Liver (tissue), 9 donors: ENCODE measurements around the gene NR6A1. TPM values are rescaled to one million over a fixed set of nuclear protein-coding genes. Genes with fewer than 3 reads are reported as not detected.

Experiments
- DNase-seq: peaks from one replicate; pipeline ENCODE4 v3.0.0-alpha.2; 2017; ENCODE audit warnings: low spot score
- H3K27ac ChIP-seq, 2 donors: one replicate each; pipeline ENCODE4 v1.7.0; 2013; ENCODE audit warnings: inconsistent platforms in 2 of 2, low read length in 2 of 2, control low read depth in 1 of 2, low read depth in 1 of 2, mild to moderate bottlenecking in 1 of 2
- H3K27me3 ChIP-seq, 4 donors: one replicate each; pipeline versions ENCODE4 v1.6.1 to v1.7.0; 2013; ENCODE audit warnings: low read length in 3 of 4, inconsistent platforms in 1 of 4, mild to moderate bottlenecking in 1 of 4, moderate library complexity in 1 of 4; ENCODE audit not compliant: control insufficient read depth in 4 of 4, insufficient read depth in 4 of 4
- H3K36me3 ChIP-seq, 4 donors: one replicate each; pipeline versions ENCODE4 v1.6.1 to v1.7.0; 2013; ENCODE audit warnings: low read length in 3 of 4, mild to moderate bottlenecking in 3 of 4, low read depth in 1 of 4, moderate library complexity in 1 of 4; ENCODE audit not compliant: control insufficient read depth in 4 of 4, insufficient read depth in 3 of 4
- H3K4me1 ChIP-seq, 4 donors: one replicate each; pipeline versions ENCODE4 v1.6.1 to v1.7.0; 2013; ENCODE audit warnings: low read length in 3 of 4, mild to moderate bottlenecking in 3 of 4, moderate library complexity in 1 of 4; ENCODE audit not compliant: control insufficient read depth in 4 of 4, insufficient read depth in 4 of 4
- H3K4me3 ChIP-seq, 3 donors: one replicate each; pipeline versions ENCODE4 v1.6.1 to v1.7.0; 2013; ENCODE audit warnings: low read length in 3 of 3, control low read depth in 1 of 3, low read depth in 1 of 3, mild to moderate bottlenecking in 1 of 3
- H3K9ac ChIP-seq, 2 donors: one replicate each; pipeline ENCODE4 v1.7.0; 2013; ENCODE audit warnings: low read length in 2 of 2, mild to moderate bottlenecking in 2 of 2, moderate library complexity in 2 of 2, control low read depth in 1 of 2, low read depth in 1 of 2
- H3K9me3 ChIP-seq, 4 donors: one replicate each; pipeline versions ENCODE4 v1.6.1 to v1.7.0; 2013; ENCODE audit warnings: low read length in 3 of 4; ENCODE audit not compliant: control insufficient read depth in 4 of 4
- EGR1 ChIP-seq, 2 donors: IDR thresholded peaks; 2 replicates each; pipeline ENCODE4 v1.6.1; 2016 to 2018; ENCODE audit warnings: antibody characterized with exemption in 2 of 2, low read depth in 2 of 2
- FOXA1 ChIP-seq: IDR thresholded peaks from 2 replicates; pipeline ENCODE4 v1.6.1; 2016; ENCODE audit warnings: antibody characterized with exemption
- FOXA2 ChIP-seq: IDR thresholded peaks from 2 replicates; pipeline ENCODE4 v1.6.1; 2016; ENCODE audit warnings: antibody characterized with exemption
- GABPA ChIP-seq, 2 donors: IDR thresholded peaks in 1 of 2; conservative IDR thresholded peaks in 1 of 2; 2 replicates each; pipeline ENCODE4 v1.6.1; 2016; ENCODE audit warnings: antibody characterized with exemption in 2 of 2, mild to moderate bottlenecking in 1 of 2, moderate library complexity in 1 of 2
- HNF4A ChIP-seq, 2 donors: conservative IDR thresholded peaks; 2 replicates each; pipeline ENCODE4 v1.6.1; 2016; ENCODE audit warnings: antibody characterized with exemption in 2 of 2, mild to moderate bottlenecking in 2 of 2
- HNF4G ChIP-seq: IDR thresholded peaks from 2 replicates; pipeline ENCODE4 v1.6.1; 2016; ENCODE audit warnings: antibody characterized with exemption
- JUND ChIP-seq, 2 donors: IDR thresholded peaks; 2 replicates each; pipeline ENCODE4 v1.6.1; 2016; ENCODE audit warnings: antibody characterized with exemption in 2 of 2
- NR2F2 ChIP-seq: IDR thresholded peaks from 2 replicates; pipeline ENCODE4 v1.6.1; 2016; ENCODE audit warnings: antibody characterized with exemption
- RAD21 ChIP-seq, 2 donors: IDR thresholded peaks; 2 replicates each; pipeline ENCODE4 v1.6.1; 2016; ENCODE audit warnings: antibody characterized with exemption in 2 of 2, mild to moderate bottlenecking in 2 of 2
- RXRA ChIP-seq, 2 donors: IDR thresholded peaks; 2 replicates each; pipeline ENCODE4 v1.6.1; 2017 to 2018; ENCODE audit warnings: antibody characterized with exemption in 2 of 2, mild to moderate bottlenecking in 1 of 2
- SP1 ChIP-seq: IDR thresholded peaks from 2 replicates; pipeline ENCODE4 v1.6.1; 2018; ENCODE audit warnings: antibody characterized with exemption, mild to moderate bottlenecking
- TAF1 ChIP-seq: conservative IDR thresholded peaks from 2 replicates; pipeline ENCODE4 v1.6.1; 2016; ENCODE audit warnings: antibody characterized with exemption, mild to moderate bottlenecking
- YY1 ChIP-seq: IDR thresholded peaks from 2 replicates; pipeline ENCODE4 v1.6.1; 2016; ENCODE audit warnings: antibody characterized with exemption, mild to moderate bottlenecking
- WGBS: extraction: QIAGEN DNeasy Blood & Tissue Kit; methylation state at CpG from one replicate; pipeline ENCODE4 v1.1.7; 2013; 5-methylcytosine and 5-hydroxymethylcytosine counted together
- polyA plus RNA-seq, 2 donors: library from polyadenylated mRNA; stranded (reverse) in 1 of 2; unstranded in 1 of 2; fragments of 200-250 nt in 1 of 2; fragments of >200 nt in 1 of 2; fragmentation: Nextera tagmentation in 1 of 2; extraction: Ambion mirVana in 1 of 2; gene quantifications; one replicate each; pipeline versions ENCODE4 v1.2.1 to v1.2.3, GENCODE V29; 2013 to 2015
- total RNA-seq, 2 donors: library from RNA; depleted of rRNA; stranded (reverse); fragments of >200 nt; gene quantifications; one replicate each; pipeline ENCODE4 v1.2.3, GENCODE V29; 2014
- TF ChIP-seq, protein P1 (sequence below): IDR thresholded peaks from 2 replicates; pipeline ENCODE4 v1.6.1; 2016; ENCODE audit warnings: antibody characterized with exemption
- TF ChIP-seq, protein P2 (sequence below): IDR thresholded peaks from 2 replicates; pipeline ENCODE4 v1.6.1; 2016; ENCODE audit warnings: antibody characterized with exemption
- TF ChIP-seq, protein P3 (sequence below): IDR thresholded peaks from 2 replicates; pipeline ENCODE4 v1.6.1; 2016; ENCODE audit warnings: antibody characterized with exemption, mild to moderate bottlenecking
- TF ChIP-seq, protein P4 (sequence below): fragments of 150-350 bp; IDR thresholded peaks from 2 replicates; pipeline ENCODE4 v1.5.1; 2017; ENCODE audit warnings: improper control_type of control experiment, low read depth, low read length; ENCODE audit not compliant: missing input control
- TF ChIP-seq, protein P5 (sequence below): IDR thresholded peaks from 2 replicates; pipeline ENCODE4 v1.6.1; 2016; ENCODE audit warnings: antibody characterized with exemption
- donor health status: healthy.
- donor health status: healthy.
- donor health status: healthy.
- donor health status: healthy.
- donor health status: healthy.

The NR6A1 gene
- total and polyA plus RNA-seq, 4 donors: 0.72 to 6.1 (median 2.1) TPM

DNA sequence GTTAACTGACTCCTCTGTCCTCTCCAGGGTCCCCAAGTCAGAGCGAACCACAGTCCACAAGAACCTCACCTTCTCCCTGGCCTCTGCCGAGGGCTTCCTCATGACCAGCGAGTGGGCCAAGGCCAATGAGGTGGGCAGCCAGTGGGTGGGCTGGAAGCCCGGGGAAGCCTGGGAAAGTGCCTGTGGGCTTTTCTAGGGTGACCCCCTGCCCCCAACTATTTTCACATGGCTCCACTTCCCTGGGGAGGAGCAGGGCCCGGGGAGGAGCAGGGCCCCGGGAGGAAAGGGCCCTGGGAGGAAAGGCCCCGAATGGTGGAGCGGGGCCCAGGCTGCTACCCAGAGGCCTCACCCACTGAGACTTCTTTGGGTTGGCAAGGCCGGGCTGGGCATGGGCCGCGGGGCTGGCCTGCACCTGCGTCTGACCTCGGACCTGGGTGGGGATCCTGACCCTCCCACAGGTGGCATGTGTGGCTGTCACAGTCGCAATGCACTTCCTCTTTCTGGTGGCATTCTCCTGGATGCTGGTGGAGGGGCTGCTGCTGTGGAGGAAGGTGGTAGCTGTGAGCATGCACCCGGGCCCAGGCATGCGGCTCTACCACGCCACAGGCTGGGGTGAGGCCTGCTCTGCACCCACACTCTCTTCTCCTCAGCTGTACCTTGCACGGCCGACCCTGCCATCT lies 302.9 kb downstream of the NR6A1 start:
- no peak for DNase-seq
- TF ChIP-seq EGR1 (IDR thresholded peaks at IDR 0.05; ENCODE audit: low read depth in 2 of 2) (no peak), FOXA1 (no peak), YY1 (no peak), JUND (IDR thresholded peaks at IDR 0.05) (no peak), RAD21 (IDR thresholded peaks at IDR 0.05) (no peak), TAF1 (no peak), GABPA (IDR thresholded peaks at IDR 0.05 in 1 of 2, conservative IDR thresholded peaks at IDR 0.05 in 1 of 2) (no peak), NR2F2 (no peak), HNF4A (conservative IDR thresholded peaks at IDR 0.05) (no peak), HNF4G (no peak), RXRA (IDR thresholded peaks at IDR 0.05) (no peak), SP1 (no peak), FOXA2 (no peak)
- TF ChIP-seq, protein P1, sequence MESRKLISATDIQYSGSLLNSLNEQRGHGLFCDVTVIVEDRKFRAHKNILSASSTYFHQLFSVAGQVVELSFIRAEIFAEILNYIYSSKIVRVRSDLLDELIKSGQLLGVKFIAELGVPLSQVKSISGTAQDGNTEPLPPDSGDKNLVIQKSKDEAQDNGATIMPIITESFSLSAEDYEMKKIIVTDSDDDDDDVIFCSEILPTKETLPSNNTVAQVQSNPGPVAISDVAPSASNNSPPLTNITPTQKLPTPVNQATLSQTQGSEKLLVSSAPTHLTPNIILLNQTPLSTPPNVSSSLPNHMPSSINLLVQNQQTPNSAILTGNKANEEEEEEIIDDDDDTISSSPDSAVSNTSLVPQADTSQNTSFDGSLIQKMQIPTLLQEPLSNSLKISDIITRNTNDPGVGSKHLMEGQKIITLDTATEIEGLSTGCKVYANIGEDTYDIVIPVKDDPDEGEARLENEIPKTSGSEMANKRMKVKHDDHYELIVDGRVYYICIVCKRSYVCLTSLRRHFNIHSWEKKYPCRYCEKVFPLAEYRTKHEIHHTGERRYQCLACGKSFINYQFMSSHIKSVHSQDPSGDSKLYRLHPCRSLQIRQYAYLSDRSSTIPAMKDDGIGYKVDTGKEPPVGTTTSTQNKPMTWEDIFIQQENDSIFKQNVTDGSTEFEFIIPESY: no peak
- TF ChIP-seq, protein P2, sequence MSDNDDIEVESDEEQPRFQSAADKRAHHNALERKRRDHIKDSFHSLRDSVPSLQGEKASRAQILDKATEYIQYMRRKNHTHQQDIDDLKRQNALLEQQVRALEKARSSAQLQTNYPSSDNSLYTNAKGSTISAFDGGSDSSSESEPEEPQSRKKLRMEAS: no peak
- TF ChIP-seq, protein P3, sequence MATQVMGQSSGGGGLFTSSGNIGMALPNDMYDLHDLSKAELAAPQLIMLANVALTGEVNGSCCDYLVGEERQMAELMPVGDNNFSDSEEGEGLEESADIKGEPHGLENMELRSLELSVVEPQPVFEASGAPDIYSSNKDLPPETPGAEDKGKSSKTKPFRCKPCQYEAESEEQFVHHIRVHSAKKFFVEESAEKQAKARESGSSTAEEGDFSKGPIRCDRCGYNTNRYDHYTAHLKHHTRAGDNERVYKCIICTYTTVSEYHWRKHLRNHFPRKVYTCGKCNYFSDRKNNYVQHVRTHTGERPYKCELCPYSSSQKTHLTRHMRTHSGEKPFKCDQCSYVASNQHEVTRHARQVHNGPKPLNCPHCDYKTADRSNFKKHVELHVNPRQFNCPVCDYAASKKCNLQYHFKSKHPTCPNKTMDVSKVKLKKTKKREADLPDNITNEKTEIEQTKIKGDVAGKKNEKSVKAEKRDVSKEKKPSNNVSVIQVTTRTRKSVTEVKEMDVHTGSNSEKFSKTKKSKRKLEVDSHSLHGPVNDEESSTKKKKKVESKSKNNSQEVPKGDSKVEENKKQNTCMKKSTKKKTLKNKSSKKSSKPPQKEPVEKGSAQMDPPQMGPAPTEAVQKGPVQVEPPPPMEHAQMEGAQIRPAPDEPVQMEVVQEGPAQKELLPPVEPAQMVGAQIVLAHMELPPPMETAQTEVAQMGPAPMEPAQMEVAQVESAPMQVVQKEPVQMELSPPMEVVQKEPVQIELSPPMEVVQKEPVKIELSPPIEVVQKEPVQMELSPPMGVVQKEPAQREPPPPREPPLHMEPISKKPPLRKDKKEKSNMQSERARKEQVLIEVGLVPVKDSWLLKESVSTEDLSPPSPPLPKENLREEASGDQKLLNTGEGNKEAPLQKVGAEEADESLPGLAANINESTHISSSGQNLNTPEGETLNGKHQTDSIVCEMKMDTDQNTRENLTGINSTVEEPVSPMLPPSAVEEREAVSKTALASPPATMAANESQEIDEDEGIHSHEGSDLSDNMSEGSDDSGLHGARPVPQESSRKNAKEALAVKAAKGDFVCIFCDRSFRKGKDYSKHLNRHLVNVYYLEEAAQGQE: no peak
- TF ChIP-seq, protein P4, sequence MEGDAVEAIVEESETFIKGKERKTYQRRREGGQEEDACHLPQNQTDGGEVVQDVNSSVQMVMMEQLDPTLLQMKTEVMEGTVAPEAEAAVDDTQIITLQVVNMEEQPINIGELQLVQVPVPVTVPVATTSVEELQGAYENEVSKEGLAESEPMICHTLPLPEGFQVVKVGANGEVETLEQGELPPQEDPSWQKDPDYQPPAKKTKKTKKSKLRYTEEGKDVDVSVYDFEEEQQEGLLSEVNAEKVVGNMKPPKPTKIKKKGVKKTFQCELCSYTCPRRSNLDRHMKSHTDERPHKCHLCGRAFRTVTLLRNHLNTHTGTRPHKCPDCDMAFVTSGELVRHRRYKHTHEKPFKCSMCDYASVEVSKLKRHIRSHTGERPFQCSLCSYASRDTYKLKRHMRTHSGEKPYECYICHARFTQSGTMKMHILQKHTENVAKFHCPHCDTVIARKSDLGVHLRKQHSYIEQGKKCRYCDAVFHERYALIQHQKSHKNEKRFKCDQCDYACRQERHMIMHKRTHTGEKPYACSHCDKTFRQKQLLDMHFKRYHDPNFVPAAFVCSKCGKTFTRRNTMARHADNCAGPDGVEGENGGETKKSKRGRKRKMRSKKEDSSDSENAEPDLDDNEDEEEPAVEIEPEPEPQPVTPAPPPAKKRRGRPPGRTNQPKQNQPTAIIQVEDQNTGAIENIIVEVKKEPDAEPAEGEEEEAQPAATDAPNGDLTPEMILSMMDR: no peak
- TF ChIP-seq, protein P5, sequence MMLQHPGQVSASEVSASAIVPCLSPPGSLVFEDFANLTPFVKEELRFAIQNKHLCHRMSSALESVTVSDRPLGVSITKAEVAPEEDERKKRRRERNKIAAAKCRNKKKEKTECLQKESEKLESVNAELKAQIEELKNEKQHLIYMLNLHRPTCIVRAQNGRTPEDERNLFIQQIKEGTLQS: no peak
- no peaks in the 10 kb centered on the region for H3K9me3 ChIP-seq

More for the DNA sequence above, 302.9 kb downstream of the NR6A1 start:
- no peak overlapping the region for H3K9ac ChIP-seq
- no peaks in the 10 kb centered on the region for H3K4me1 ChIP-seq
- no peak overlapping the region for H3K27ac ChIP-seq
- WGBS: 90% methylated on average over 19 of the region's 19 CpGs
- H3K36me3 ChIP-seq: no peaks in the 10 kb centered on the region
- no peaks in the 10 kb centered on the region for H3K27me3 ChIP-seq
- H3K4me3 ChIP-seq: no peak overlapping the region
